Measurements from ENCODE around the gene MAPT. TPM values are rescaled to one million over a fixed set of nuclear protein-coding genes. Genes with fewer than 3 reads are reported as not detected.

Gene MAPT
- total RNA-seq, 4 donors from 2014 or later, result 70.3 to 120 (median 82.8) TPM

DNA sequence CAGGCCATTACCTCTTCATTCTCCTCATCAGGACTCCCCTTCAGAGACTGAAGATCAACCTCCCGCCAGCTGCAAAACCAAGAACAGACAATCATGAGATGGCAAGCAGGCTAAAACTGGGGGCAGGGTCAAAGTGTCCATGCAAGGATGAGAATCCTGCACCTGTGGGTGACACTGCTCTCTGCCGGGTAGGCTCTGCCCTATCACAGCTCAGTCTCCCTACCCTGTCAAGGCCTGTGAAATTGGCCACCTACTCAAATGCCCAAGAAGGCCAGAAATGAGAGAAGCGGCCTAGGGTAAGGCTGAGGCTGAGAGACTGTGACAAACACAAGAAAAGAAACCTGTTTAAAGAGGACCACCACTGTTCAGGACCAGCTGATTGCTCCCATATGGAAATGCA lies 139.0 kb downstream of the MAPT start:
- DNase-seq (no peak), ATAC-seq (no peak)
- Histone ChIP-seq H3K27me3 (no peaks in the 10 kb centered on the region), H3K4me1 (peaks cover 12 to 32% of the 10 kb centered on the region in 2 donors), H3K36me3 (peaks cover 0 to 97% of the 10 kb centered on the region in 2 donors), H3K27ac (no peak overlapping the region), H3K9me3 (no peaks in the 10 kb centered on the region), H3K4me3 (no peak overlapping the region)
- no peak for TF ChIP-seq POLR2A (IDR thresholded peaks at IDR 0.05)
- TF ChIP-seq, protein P1, sequence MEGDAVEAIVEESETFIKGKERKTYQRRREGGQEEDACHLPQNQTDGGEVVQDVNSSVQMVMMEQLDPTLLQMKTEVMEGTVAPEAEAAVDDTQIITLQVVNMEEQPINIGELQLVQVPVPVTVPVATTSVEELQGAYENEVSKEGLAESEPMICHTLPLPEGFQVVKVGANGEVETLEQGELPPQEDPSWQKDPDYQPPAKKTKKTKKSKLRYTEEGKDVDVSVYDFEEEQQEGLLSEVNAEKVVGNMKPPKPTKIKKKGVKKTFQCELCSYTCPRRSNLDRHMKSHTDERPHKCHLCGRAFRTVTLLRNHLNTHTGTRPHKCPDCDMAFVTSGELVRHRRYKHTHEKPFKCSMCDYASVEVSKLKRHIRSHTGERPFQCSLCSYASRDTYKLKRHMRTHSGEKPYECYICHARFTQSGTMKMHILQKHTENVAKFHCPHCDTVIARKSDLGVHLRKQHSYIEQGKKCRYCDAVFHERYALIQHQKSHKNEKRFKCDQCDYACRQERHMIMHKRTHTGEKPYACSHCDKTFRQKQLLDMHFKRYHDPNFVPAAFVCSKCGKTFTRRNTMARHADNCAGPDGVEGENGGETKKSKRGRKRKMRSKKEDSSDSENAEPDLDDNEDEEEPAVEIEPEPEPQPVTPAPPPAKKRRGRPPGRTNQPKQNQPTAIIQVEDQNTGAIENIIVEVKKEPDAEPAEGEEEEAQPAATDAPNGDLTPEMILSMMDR (IDR thresholded peaks at IDR 0.05 in 4 of 5, conservative IDR thresholded peaks at IDR 0.05 in 1 of 5), result no peak
- intact Hi-C loops (cut with DNase I; ENCODE audit: low total_unique reads) (no loop called here), in situ Hi-C loops (cut with MboI; ENCODE audit: low sequenced_read_pairs in 4 of 4) (loop anchor here in 1 of 4 donors (10.0 kb wide), 1 partner anchor 181 kb away; no protein-coding TSS in a partner anchor)

DNA sequence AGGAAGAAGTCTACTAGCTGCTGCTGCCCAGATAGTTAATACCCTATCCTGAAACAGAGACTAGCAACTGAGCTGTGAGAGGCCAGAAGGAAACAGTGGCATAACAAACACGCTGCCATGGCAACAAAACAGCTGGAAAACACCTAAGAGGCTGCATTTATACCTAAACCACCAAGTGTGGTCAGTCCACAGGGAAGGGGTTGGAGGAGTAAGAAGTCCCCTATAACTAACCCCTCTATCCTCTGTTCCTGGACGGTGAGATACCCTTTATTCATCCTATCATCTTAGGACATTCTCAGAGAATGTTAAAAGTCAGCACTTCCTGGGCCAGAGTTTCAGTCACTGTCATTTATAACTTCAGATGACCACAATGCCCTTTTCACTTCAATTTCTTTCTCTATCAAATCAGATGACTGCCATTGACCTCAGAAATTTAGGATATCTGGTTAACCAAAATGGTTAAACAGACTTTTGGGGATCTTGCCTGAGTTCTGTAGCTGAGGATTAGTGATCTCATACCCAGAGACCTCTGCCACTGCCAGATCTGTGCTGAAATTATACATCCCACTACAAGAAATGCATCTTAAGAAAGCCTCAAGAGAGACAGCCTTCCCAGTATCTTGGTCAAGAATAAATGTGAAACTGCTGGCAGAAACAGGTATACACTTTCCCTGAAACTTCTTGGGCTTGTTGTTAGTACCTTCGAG lies 140.9 kb downstream of the MAPT start:
- no peak overlapping the region for H3K4me3 ChIP-seq
- no peaks in the 10 kb centered on the region for H3K9me3 ChIP-seq
- TF ChIP-seq POLR2A (IDR thresholded peaks at IDR 0.05), result no peak
- TF ChIP-seq, protein P1 (IDR thresholded peaks at IDR 0.05 in 4 of 5, conservative IDR thresholded peaks at IDR 0.05 in 1 of 5), result no peak
- H3K27me3 ChIP-seq, result no peaks in the 10 kb centered on the region
- intact Hi-C loops (cut with DNase I; ENCODE audit: low total_unique reads) (no loop called here), in situ Hi-C loops (cut with MboI; ENCODE audit: low sequenced_read_pairs in 4 of 4) (loop anchor here in 1 of 4 donors (10.0 kb wide), 1 partner anchor 180 kb away; no protein-coding TSS in a partner anchor)
- DNase-seq (no peak), ATAC-seq (no peak)
- H3K27ac ChIP-seq, result peak overlapping the region in 2 of 4 donors; percentile 12 to 25
- H3K36me3 ChIP-seq, result peaks cover 0 to 94% of the 10 kb centered on the region in 2 donors
- H3K4me1 ChIP-seq, result peaks cover 29 to 46% of the 10 kb centered on the region in 2 donors

DNA sequence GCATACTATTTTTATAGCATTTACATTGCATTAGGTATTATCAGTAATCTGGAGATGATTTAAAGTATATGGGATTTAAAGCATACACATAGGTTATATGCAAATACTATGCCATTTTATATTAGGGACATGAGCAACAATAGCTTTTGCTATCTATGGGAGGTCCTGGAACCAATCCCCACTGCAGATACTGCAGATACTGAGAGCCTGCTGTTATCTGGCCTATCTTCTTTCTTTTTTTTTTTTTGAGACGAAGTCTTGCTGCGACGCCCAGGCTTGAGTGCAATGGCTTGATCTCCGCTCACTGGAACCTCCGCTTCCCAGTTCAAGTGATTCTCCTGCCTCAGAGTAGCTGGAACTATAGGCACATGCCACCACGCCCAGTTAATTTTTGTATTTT lies 142.1 kb downstream of the MAPT start:
- Histone ChIP-seq H3K4me3 (no peak overlapping the region), H3K27me3 (no peaks in the 10 kb centered on the region), H3K27ac (peak overlapping the region in 3 of 4 donors; percentile 5 to 46 (median 35)), H3K9me3 (no peaks in the 10 kb centered on the region), H3K4me1 (peaks cover 33 to 48% of the 10 kb centered on the region in 2 donors), H3K36me3 (peaks cover 0 to 82% of the 10 kb centered on the region in 2 donors)
- DNase-seq (no peak), ATAC-seq (no peak)
- TF ChIP-seq, protein P1 (IDR thresholded peaks at IDR 0.05 in 4 of 5, conservative IDR thresholded peaks at IDR 0.05 in 1 of 5), result no peak
- no peak for TF ChIP-seq POLR2A (IDR thresholded peaks at IDR 0.05)
- intact Hi-C loops (cut with DNase I; ENCODE audit: low total_unique reads) (no loop called here), in situ Hi-C loops (cut with MboI; ENCODE audit: low sequenced_read_pairs in 4 of 4) (loop anchor here in 1 of 4 donors (10.0 kb wide), 1 partner anchor 178 kb away; no protein-coding TSS in a partner anchor)

DNA sequence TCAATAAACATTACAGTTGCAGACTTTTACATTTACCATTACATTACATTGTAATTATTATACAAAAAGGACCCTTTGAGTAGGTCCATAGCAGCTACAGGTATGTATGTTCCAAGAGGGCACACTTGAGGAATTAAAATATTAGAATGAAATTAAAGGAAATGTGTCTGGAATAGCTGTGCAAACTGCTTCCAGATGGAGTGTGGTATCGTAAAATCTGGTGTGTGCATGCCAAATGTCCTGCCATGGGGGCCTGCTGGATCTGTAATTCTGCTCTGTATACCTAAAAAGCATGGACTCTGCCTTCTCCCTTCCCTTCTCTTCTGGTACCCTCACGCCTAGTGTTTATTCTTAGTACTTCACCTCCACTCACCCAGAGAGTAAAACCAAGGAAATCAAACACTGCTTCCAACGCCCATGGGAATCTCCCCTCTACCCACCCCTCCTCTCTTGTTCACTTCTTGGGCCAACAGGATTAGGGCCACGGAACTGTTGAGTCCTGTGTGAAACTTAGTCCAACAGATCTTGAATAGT lies 143.4 kb downstream of the MAPT start:
- no peaks in the 10 kb centered on the region for H3K9me3 ChIP-seq
- peaks cover 0 to 69% of the 10 kb centered on the region in 2 donors for H3K36me3 ChIP-seq
- ATAC-seq, result no peak
- H3K27me3 ChIP-seq, result no peaks in the 10 kb centered on the region
- no peak for TF ChIP-seq POLR2A (IDR thresholded peaks at IDR 0.05)
- TF ChIP-seq, protein P1 (IDR thresholded peaks at IDR 0.05 in 4 of 5, conservative IDR thresholded peaks at IDR 0.05 in 1 of 5), result no peak
- H3K27ac ChIP-seq, result peak overlapping the region in 2 of 4 donors; percentile 55 to 66
- no peak overlapping the region for H3K4me3 ChIP-seq
- intact Hi-C loops (cut with DNase I; ENCODE audit: low total_unique reads) (no loop called here), in situ Hi-C loops (cut with MboI; ENCODE audit: low sequenced_read_pairs in 4 of 4) (loop anchor here in 1 of 4 donors (10.0 kb wide), 1 partner anchor 177 kb away; no protein-coding TSS in a partner anchor)
- H3K4me1 ChIP-seq, result peaks cover 38 to 48% of the 10 kb centered on the region in 2 donors
- DNase-seq, result no peak
